A673 (cell line): ENCODE measurements around the gene FAM234B. TPM values are rescaled to one million over a fixed set of nuclear protein-coding genes. Genes with fewer than 3 reads are reported as not detected.

Experiments
- BruUV-seq: library from RNA; stranded (reverse); fragments of 400-500 nt; replicated peaks from 2 replicates; lab custom pipeline; 2021; lab: Mats Ljungman, UMichigan
- CTCF ChIA-PET: fragments of 300-600 bp; sonication (Branson Sonifier 250); formaldehyde crosslinking; loops from one replicate; lab custom pipeline; 2022; ENCODE audit warnings: antibody characterized with exemption; lab: Charles Lee
- POLR2A ChIA-PET: fragments of 300-600 bp; sonication (Branson Sonifier 250); formaldehyde crosslinking; loops from one replicate; lab custom pipeline; 2022; ENCODE audit warnings: antibody characterized with exemption; ENCODE audit not compliant: low non-redundant PET; lab: Charles Lee
- DNase-seq: peaks from one replicate; pipeline ENCODE4 v3.0.0-alpha.2; 2015; ENCODE audit warnings: low spot score
- H3K27ac ChIP-seq: fragments of 200-600 bp; sonication (generic); 2 replicates; pipeline ENCODE4 v1.5.1; 2016; ENCODE audit warnings: mixed run types, low read depth, mild to moderate bottlenecking, mixed read lengths, antibody characterized with exemption, low read length; ENCODE audit not compliant: poor library complexity, severe bottlenecking
- H3K27me3 ChIP-seq: fragments of 200-600 bp; sonication (generic); replicated peaks from 2 replicates; pipeline ENCODE4 v1.6.1; 2017; ENCODE audit warnings: mixed run types, low read depth, mild to moderate bottlenecking, mixed read lengths, antibody characterized with exemption, low read length; ENCODE audit not compliant: insufficient read depth, poor library complexity
- H3K36me3 ChIP-seq: fragments of 200-600 bp; sonication (generic); 2 replicates; pipeline ENCODE4 v1.6.1; 2016; ENCODE audit warnings: mixed run types, mild to moderate bottlenecking, mixed read lengths, antibody characterized with exemption, low read length; ENCODE audit not compliant: insufficient read depth, poor library complexity, severe bottlenecking
- H3K4me1 ChIP-seq: fragments of 200-600 bp; sonication (generic); 2 replicates; pipeline ENCODE4 v1.6.1; 2017; ENCODE audit warnings: mixed run types, mild to moderate bottlenecking, mixed read lengths, antibody characterized with exemption, low read length; ENCODE audit not compliant: insufficient read depth, poor library complexity, severe bottlenecking
- H3K4me3 ChIP-seq: fragments of 200-600 bp; sonication (generic); 2 replicates; pipeline ENCODE4 v1.5.1; 2016; ENCODE audit warnings: low read depth, mixed run types, mild to moderate bottlenecking, mixed read lengths, low read length; ENCODE audit not compliant: poor library complexity, severe bottlenecking
- H3K9me3 ChIP-seq: fragments of 200-600 bp; sonication (generic); 2 replicates; pipeline ENCODE4 v1.6.1; 2016; ENCODE audit warnings: mixed run types, low read depth, mild to moderate bottlenecking, mixed read lengths, antibody characterized with exemption, low read length; ENCODE audit not compliant: poor library complexity, severe bottlenecking
- CTCF ChIP-seq: fragments of 300-800, 200-600 bp; sonication (generic); conservative IDR thresholded peaks from 2 replicates; pipeline ENCODE4 v1.5.1; 2017; ENCODE audit warnings: low read depth, mild to moderate bottlenecking, antibody characterized with exemption, low read length, moderate library complexity, mixed read lengths
- EZH2 ChIP-seq: fragments of 200-600 bp; sonication (generic); IDR thresholded peaks from 2 replicates; pipeline ENCODE4 v1.6.1; 2017; ENCODE audit warnings: borderline replicate concordance, low read depth, mild to moderate bottlenecking, mixed read lengths, antibody characterized with exemption, low read length; ENCODE audit not compliant: poor library complexity, severe bottlenecking
- intact Hi-C: fragments of 100-400 bp; cut with micrococcal nuclease; formaldehyde crosslinking; loops from one replicate; pipeline ENCODE4 v1.10.0; 2022; ENCODE audit not compliant: unreplicated experiment
- total RNA-seq: library from RNA; stranded (reverse); gene quantifications from 2 replicates; pipeline ENCODE4 v1.2.3, GENCODE V29; 2021

Gene FAM234B
- total RNA-seq, 1 experiment from 2014 or later, result 11.8 TPM

- TF ChIP-seq EZH2 (no peak), CTCF (no peak)
- Histone ChIP-seq H3K27ac (no peak overlapping the region), H3K4me1 (peaks cover 30% of the 10 kb centered on the region), H3K36me3 (no peaks in the 10 kb centered on the region), H3K4me3 (no peak overlapping the region), H3K27me3 (no peaks in the 10 kb centered on the region), H3K9me3 (no peaks in the 10 kb centered on the region)
- ChIA-PET POLR2A (no interaction called here), CTCF (no interaction called here)
- DNase-seq, result no peak
- intact Hi-C loops, result no loop called here
- BruUV-seq, result no TSS peak
Observed at GRCh38 chr12:13117029-13117428, 72.8 kb downstream of the FAM234B start.

GRCh38 chr12:13119826-13120225 lies 75.6 kb downstream of the FAM234B start:
- ChIA-PET CTCF (no interaction called here), POLR2A (no interaction called here)
- DNase-seq, result no peak
- no peaks in the 10 kb centered on the region for H3K9me3 ChIP-seq
- no TSS peak for BruUV-seq
- TF ChIP-seq CTCF (no peak), EZH2 (no peak)
- no peaks in the 10 kb centered on the region for H3K36me3 ChIP-seq
- no peak overlapping the region for H3K27ac ChIP-seq
- H3K4me1 ChIP-seq, result peaks cover 14% of the 10 kb centered on the region
- H3K4me3 ChIP-seq, result no peak overlapping the region
- H3K27me3 ChIP-seq, result no peaks in the 10 kb centered on the region
- intact Hi-C loops, result no loop called here

GRCh38 chr12:13120413-13120812 lies 76.2 kb downstream of the FAM234B start:
- no peak for DNase-seq
- no TSS peak for BruUV-seq
- CTCF ChIA-PET, result no interaction called here
- Histone ChIP-seq H3K36me3 (no peaks in the 10 kb centered on the region), H3K4me3 (no peak overlapping the region), H3K4me1 (peaks cover 8% of the 10 kb centered on the region), H3K27me3 (no peaks in the 10 kb centered on the region), H3K27ac (no peak overlapping the region), H3K9me3 (no peaks in the 10 kb centered on the region)
- TF ChIP-seq CTCF, result no peak
- TF ChIP-seq EZH2, result no peak
- intact Hi-C loops, result no loop called here
- POLR2A ChIA-PET, result no interaction called here
